Kidney glomerular epithelial cell (primary cell): ENCODE data around the gene GOLGA8M.
"Not testable (repeated sequence)": the region's sequence is repeated elsewhere in the genome, so short reads cannot be mapped to it uniquely, and the experiment has no call there.

Experiments used
- DNase-seq: peaks from one replicate; lab custom pipeline; 2025; lab: John Stamatoyannopoulos, UW

The GOLGA8M gene

DNA sequence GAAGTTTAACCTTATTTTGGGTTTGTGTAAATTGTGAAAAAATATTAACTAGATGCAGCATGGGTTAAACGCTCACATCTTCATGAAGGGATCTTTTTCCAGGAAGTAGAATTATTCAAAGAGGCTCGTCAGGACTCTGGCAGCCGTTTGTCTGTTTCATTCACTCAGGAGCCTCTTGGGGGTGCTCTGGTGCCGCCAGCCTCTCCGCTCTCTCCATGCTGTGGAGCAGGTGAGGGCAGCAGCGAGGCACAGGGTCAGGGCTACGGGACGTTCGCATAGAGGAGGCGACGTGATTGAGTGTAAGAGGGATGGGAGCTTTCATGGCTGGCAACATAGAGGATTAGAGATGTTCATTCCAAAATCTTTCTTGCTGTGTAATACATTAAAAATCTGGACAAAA, 48.5 kb downstream of the GOLGA8M start:
- not testable (repeated sequence) for DNase-seq

DNA sequence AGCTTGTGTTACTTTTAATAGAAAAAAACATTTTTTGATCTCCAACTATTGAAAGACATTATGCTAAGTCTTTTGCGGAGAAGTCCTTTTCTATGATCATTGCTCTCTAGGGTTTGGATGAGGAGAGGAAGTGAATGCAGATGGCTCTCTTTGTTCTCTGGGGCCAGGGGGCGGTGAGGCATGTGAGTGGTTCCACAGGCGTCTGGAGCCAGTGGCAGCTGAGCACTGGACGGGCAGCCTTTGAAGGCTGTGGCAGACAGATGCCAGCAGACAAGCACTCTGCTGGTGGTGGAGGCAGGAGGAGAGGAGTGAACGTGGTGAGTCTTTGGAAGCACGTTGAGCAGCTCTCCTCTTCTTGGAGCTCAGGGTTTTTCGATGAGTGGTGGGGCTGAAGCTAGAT, 51.5 kb downstream of the GOLGA8M start:
- not testable (repeated sequence) for DNase-seq

DNA sequence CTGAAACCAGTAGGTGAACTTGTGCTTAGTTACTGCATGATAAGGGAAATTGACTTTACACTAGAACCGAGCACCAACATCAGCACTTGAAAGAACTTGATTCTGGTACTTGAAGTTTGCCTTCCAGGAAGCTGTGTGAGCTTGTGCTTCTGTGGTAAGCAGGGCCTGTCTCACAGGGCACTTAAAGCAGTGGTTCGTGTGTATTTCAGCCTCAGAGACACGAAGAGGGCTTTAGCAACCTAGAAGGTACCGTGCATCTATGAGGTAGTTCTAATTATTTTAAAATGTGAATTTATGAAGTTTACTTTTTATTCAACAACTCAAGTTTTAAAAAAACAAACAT, 56.2 kb downstream of the GOLGA8M start:
- DNase-seq = not testable (repeated sequence)

DNA sequence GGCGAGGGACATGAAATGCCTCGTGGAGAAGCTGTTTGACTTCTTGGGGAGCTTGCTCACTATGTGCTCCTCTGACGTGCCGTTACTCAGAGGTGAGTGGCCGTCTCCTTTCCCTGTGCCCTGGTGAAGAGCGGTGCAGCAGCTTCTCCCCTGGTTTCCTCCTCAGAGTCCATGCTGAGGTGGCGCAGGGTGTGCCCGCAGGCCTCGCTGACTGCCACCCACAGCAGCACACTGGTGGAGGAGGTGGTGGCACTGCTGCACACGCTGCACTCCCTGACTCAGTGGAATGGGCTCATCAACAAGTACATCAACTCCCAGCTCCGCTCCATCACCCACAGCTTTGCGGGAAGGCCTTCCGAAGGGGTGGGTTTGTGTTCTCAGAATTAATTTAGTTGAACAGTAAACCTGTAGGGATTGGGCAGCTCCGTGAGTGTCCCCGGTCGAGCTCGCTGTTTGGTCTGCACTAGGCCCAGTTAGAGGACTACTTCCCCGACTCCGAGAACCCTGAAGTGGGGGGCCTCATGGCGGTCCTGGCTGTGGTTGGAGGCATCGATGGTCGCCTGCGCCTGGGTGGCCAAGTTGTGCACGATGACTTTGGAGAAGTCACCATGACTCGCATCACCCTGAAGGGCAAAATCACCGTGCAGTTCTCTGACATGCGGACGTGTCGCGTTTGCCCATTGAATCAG, 56.7 kb downstream of the GOLGA8M start:
- DNase-seq = not testable (repeated sequence)

DNA sequence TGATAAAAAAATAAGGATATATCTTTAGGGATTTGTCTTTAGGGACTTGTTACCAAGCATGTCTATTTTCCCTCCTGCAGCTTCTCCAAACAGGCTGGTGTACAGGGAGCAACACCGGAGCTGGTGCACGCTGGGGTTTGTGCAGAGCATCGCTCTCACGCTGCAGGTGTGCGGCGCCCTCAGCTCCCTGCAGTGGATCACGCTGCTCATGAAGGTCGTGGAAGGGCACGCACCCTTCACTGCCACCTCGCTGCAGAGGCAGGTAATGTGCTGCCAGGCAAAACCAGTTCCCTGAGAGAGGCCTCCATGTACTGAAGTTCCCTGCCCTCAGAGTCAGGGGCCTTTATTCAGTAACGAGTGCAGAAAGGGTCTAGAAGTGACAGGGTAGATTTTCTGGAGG, 58.0 kb downstream of the GOLGA8M start:
- DNase-seq = not testable (repeated sequence)

DNA sequence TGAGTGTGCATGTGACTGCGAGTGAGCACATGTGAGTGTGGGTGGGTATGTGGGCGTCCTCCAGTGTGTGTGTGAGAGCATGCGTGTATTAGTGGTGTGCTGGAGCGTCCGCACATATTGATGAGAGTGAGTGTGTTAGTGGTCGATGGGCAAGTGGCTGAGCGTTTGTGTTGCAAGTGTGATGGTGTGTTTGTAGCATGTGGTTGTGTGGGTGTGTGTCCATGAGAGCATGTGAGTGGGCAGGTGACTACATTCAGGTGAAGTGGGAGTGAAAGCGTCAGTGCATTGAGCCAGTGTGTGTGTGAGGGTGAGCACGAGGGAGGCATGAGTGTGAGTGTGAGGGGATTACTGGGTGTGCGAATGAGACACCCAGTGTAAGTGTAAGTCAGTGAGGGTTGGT, 59.7 kb downstream of the GOLGA8M start:
- DNase-seq = not testable (repeated sequence)
